BLaER1 (cell line): ENCODE measurements around the gene SIX3.
A peak's percentile ranks its signal among the peaks of the same experiment; 100 is the strongest.

Source experiments
- H3K27ac ChIP-seq: shearing (Covaris generic); formaldehyde crosslinking; 2 replicates; pipeline ENCODE4 v1.8.1; 2022
- H3K27me3 ChIP-seq: shearing (Covaris generic); formaldehyde crosslinking; 2 replicates; pipeline ENCODE4 v1.8.1; 2022
- H3K36me3 ChIP-seq: shearing (Covaris generic); formaldehyde crosslinking; 2 replicates; pipeline ENCODE4 v1.8.1; 2022
- H3K4me1 ChIP-seq: shearing (Covaris generic); formaldehyde crosslinking; 2 replicates; pipeline ENCODE4 v1.8.1; 2022
- H3K4me2 ChIP-seq: shearing (Covaris generic); formaldehyde crosslinking; 2 replicates; pipeline ENCODE4 v1.8.1; 2022
- H3K4me3 ChIP-seq: shearing (Covaris generic); formaldehyde crosslinking; 2 replicates; pipeline ENCODE4 v1.8.1; 2022
- H3K9ac ChIP-seq: shearing (Covaris generic); formaldehyde crosslinking; 2 replicates; pipeline ENCODE4 v1.8.1; 2022
- H3K9me3 ChIP-seq: shearing (Covaris generic); formaldehyde crosslinking; 2 replicates; pipeline ENCODE4 v1.8.1; 2022
- H4K20me1 ChIP-seq: shearing (Covaris generic); formaldehyde crosslinking; 2 replicates; pipeline ENCODE4 v1.8.1; 2022
- Cebpa-rat ChIP-seq: shearing (Covaris generic); IDR thresholded peaks from 2 replicates; pipeline ENCODE4 v1.8.1; 2022

SIX3 gene

DNA sequence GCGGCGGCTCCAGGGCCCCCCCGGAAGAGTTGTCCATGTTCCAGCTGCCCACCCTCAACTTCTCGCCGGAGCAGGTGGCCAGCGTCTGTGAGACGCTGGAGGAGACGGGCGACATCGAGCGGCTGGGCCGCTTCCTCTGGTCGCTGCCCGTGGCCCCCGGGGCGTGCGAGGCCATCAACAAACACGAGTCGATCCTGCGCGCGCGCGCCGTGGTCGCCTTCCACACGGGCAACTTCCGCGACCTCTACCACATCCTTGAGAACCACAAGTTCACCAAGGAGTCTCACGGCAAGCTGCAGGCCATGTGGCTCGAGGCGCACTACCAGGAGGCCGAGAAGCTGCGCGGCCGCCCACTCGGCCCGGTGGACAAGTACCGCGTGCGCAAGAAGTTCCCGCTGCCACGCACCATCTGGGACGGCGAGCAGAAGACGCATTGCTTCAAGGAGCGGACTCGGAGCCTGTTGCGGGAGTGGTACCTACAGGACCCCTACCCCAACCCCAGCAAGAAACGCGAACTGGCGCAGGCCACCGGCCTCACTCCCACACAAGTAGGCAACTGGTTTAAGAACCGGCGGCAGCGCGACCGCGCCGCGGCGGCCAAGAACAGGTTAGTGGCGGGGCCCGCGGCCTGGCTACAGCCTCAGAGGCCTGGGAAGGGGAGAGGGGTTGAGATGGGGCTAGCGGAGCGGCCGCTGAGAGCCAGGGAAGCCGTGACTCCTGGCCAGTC is 965 bp downstream of the SIX3 start:
- peaks cover 100% of the 10 kb centered on the region for H3K27me3 ChIP-seq

DNA sequence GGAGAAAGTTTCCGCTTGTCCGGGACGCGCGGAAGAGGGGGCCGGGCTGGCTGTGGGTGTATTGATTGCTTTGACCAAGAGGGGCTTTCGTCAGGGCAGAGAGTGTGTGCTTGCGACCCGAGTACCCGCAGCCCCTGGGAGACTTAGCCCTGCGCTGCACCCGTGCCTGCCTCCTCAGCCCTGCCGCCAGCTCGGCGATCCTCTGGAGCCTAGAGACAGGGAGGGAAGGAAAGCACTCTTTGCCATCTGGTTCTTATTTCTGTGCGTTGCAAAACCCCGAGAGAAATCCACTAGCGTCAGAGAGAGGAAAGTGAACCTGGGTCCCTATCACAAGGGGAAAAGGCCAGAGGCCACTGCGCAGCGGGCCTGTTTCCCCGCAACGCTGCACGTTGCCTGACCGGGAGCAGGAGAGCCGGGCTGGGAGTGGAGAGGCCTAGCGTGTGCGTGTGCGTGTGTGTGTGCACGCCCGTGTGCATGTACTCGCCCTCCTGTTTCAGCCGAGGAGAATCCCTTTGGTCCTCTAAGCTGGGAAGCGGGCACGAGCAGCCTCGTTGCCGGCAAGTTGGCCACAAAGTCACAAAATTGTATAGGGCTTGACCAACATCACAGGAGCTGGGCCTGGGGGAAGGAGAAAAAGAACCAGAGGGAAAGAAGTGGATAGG is 1.7 kb downstream of the SIX3 start:
- Histone ChIP-seq H3K4me3 (0 out of 2 replicates have a peak overlapping the region, but pooled peaks have one; percentile 25), H3K4me1 (peaks cover 9% of the 10 kb centered on the region; the same call in 1 of the 2 replicates), H3K27ac (no peak overlapping the region), H4K20me1 (peaks cover 77% of the 10 kb centered on the region), H3K27me3 (peaks cover 100% of the 10 kb centered on the region), H3K9me3 (peaks cover 41% of the 10 kb centered on the region), H3K36me3 (no peaks in the 10 kb centered on the region), H3K9ac (no peak overlapping the region), H3K4me2 (no peak overlapping the region)
- TF ChIP-seq Cebpa-rat, result no peak

More for the DNA sequence above, 965 bp downstream of the SIX3 start:
- no peak overlapping the region for H3K27ac ChIP-seq
- H3K36me3 ChIP-seq, result no peaks in the 10 kb centered on the region
- H3K9ac ChIP-seq, result no peak overlapping the region
- TF ChIP-seq Cebpa-rat, result no peak
- peaks cover 41% of the 10 kb centered on the region for H3K9me3 ChIP-seq
- no peak overlapping the region for H3K4me2 ChIP-seq
- 0 out of 2 replicates have a peak overlapping the region, but pooled peaks have one; percentile 25 for H3K4me3 ChIP-seq
- peaks cover 15% of the 10 kb centered on the region; the same call in 1 of the 2 replicates for H3K4me1 ChIP-seq
- H4K20me1 ChIP-seq, result peaks cover 78% of the 10 kb centered on the region

- peaks cover 4% of the 10 kb centered on the region; the same call in 1 of the 2 replicates for H3K4me1 ChIP-seq
- H3K9me3 ChIP-seq, result peaks cover 41% of the 10 kb centered on the region
- H3K4me2 ChIP-seq, result no peak overlapping the region
- no peak overlapping the region for H3K9ac ChIP-seq
- no peak overlapping the region for H3K4me3 ChIP-seq
- no peak for TF ChIP-seq Cebpa-rat
- H3K27ac ChIP-seq, result no peak overlapping the region
- peaks cover 77% of the 10 kb centered on the region for H4K20me1 ChIP-seq
- no peaks in the 10 kb centered on the region for H3K36me3 ChIP-seq
- peaks cover 100% of the 10 kb centered on the region for H3K27me3 ChIP-seq
Observed at GRCh38 chr2:44943693-44944101, 2.2 kb downstream of the SIX3 start.

DNA sequence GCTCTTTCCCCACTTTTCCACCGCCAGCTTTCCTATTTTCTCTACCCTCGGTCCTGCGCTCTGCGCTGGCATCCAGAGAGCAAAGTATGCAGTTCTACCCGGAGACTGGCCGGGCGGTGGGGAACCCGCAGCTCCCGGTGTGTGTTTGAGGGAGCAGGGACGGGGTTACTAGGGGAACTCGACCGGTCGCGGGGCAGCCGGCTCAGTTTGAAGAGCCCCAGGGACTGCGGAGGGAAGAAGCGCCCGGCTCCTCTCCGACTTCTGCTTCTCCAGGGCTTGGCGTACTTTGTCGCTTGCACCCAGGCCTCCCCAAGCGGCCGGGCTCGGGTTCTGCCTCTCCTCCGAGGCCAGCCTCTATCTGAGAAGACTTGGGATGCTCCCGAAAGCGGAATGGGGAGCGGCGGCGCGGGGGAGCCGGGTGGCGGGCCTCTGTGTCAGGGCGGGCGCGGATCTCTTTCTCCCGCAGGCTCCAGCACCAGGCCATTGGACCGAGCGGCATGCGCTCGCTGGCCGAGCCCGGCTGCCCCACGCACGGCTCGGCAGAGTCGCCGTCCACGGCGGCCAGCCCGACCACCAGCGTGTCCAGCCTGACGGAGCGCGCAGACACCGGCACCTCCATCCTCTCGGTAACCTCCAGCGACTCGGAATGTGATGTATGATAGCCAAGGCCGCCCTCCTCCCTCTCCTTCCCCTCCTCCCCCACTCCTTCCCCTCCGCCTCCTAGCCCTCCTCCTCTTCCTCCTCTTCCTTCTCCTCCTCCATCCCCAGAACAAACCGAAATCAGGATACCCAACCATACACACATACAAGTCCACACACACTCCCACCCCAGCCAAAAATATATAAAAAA is 2.8 kb downstream of the SIX3 start:
- Histone ChIP-seq H3K27me3 (peaks cover 100% of the 10 kb centered on the region), H3K9ac (no peak overlapping the region), H3K4me1 (no peaks in the 10 kb centered on the region), H3K9me3 (peaks cover 41% of the 10 kb centered on the region), H3K4me3 (no peak overlapping the region), H3K4me2 (no peak overlapping the region), H3K27ac (no peak overlapping the region), H4K20me1 (peaks cover 75% of the 10 kb centered on the region), H3K36me3 (no peaks in the 10 kb centered on the region)
- TF ChIP-seq Cebpa-rat, result no peak

GRCh38 chr2:44944952-44945612 is 3.6 kb downstream of the SIX3 start:
- Histone ChIP-seq H3K36me3 (no peaks in the 10 kb centered on the region), H3K27ac (no peak overlapping the region), H3K9ac (no peak overlapping the region), H3K27me3 (peaks cover 100% of the 10 kb centered on the region), H3K4me3 (no peak overlapping the region), H4K20me1 (peaks cover 71% of the 10 kb centered on the region; the same call in 1 of the 2 replicates), H3K9me3 (peaks cover 41% of the 10 kb centered on the region), H3K4me2 (no peak overlapping the region), H3K4me1 (no peaks in the 10 kb centered on the region)
- no peak for TF ChIP-seq Cebpa-rat

GRCh38 chr2:44945676-44946371 is 4.3 kb downstream of the SIX3 start:
- Histone ChIP-seq H3K36me3 (no peaks in the 10 kb centered on the region), H3K27me3 (peaks cover 100% of the 10 kb centered on the region), H3K9me3 (peaks cover 38% of the 10 kb centered on the region), H3K9ac (no peak overlapping the region), H3K4me2 (no peak overlapping the region), H3K27ac (no peak overlapping the region), H3K4me1 (no peaks in the 10 kb centered on the region), H4K20me1 (peaks cover 69% of the 10 kb centered on the region; the same call in 1 of the 2 replicates), H3K4me3 (no peak overlapping the region)
- TF ChIP-seq Cebpa-rat, result no peak

DNA sequence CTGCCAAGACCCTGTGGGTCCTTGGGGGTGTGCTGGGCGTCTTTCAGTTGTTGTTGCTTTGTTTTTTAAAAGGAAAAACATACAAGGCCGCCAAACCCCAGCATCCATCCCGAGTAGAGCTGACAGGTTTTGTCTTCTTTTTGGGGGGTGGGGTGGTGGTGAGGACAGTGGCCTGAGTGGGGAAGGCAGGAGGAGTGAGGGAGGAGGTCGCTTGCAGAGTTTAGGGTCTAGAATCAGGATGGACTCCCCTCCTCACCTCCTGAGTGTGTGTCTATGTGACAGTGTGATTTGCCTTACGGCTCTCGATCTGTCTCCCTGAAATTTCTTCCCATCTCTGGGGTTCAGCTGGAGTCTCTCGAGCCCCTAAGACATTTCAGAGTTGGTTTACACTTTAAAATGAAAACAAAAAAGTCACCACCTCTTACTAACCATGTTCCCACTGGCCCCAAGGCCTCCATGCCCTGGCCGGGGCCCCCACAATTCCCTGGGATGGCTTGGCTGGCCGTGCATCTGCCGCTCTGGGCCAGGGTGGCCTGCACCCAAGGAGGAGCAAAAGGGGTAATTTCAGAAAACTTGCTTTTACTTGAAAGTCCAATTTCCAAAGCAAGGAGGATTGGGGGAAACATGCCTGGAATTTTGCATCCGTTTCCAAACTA is 5.0 kb downstream of the SIX3 start:
- peaks cover 100% of the 10 kb centered on the region for H3K27me3 ChIP-seq
- H3K4me2 ChIP-seq, result no peak overlapping the region
- H3K4me3 ChIP-seq, result no peak overlapping the region
- no peak for TF ChIP-seq Cebpa-rat
- no peak overlapping the region for H3K9ac ChIP-seq
- H3K27ac ChIP-seq, result no peak overlapping the region
- peaks cover 31% of the 10 kb centered on the region for H3K9me3 ChIP-seq
- H3K4me1 ChIP-seq, result no peaks in the 10 kb centered on the region
- peaks cover 72% of the 10 kb centered on the region; the same call in 1 of the 2 replicates for H4K20me1 ChIP-seq
- no peaks in the 10 kb centered on the region for H3K36me3 ChIP-seq

DNA sequence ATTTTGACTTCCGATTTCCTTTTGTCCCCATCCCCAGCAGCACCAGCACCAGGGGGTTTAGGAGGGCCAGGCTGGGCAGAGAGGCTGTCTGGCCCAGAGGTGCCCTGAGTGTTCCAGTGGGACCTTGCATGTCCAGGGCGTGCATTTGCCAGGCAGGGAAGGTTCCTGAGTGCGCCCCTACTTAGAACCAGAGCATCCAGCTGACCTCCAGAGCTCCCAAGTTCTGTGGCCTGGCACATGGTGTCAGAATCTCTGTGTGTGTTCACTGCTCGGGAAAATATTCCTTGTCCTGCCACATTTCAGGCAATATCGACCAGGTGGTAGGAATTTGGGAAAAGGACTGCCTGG is 5.5 kb downstream of the SIX3 start:
- Histone ChIP-seq H3K4me1 (no peaks in the 10 kb centered on the region), H3K27me3 (peaks cover 100% of the 10 kb centered on the region), H3K9ac (no peak overlapping the region), H4K20me1 (peaks cover 77% of the 10 kb centered on the region), H3K27ac (no peak overlapping the region), H3K4me2 (no peak overlapping the region), H3K4me3 (no peak overlapping the region), H3K36me3 (no peaks in the 10 kb centered on the region), H3K9me3 (peaks cover 26% of the 10 kb centered on the region)
- TF ChIP-seq Cebpa-rat, result no peak
